C4-2B (cell line): Measurements from ENCODE around the gene TEX35.

Experiments used
- H3K27ac ChIP-seq: fragments of 450-650 bp; 2 replicates; pipeline ENCODE4 v1.5.1; 2017
- CTCF ChIP-seq: fragments of 450-650 bp; conservative IDR thresholded peaks from 2 replicates; pipeline ENCODE4 v1.5.1; 2017; ENCODE audit warnings: mild to moderate bottlenecking
- ZFX ChIP-seq: fragments of 450-650 bp; IDR thresholded peaks from 2 replicates; pipeline ENCODE4 v1.6.1; 2017

The TEX35 gene

GRCh38 chr1:178487070-178487615, 25.8 kb upstream of the TEX35 start:
- TF ChIP-seq ZFX (no peak), CTCF (no peak)
- H3K27ac ChIP-seq, result no peak overlapping the region

GRCh38 chr1:178488393-178488792, 24.5 kb upstream of the TEX35 start:
- no peak overlapping the region for H3K27ac ChIP-seq
- TF ChIP-seq ZFX, result no peak
- no peak for TF ChIP-seq CTCF

DNA sequence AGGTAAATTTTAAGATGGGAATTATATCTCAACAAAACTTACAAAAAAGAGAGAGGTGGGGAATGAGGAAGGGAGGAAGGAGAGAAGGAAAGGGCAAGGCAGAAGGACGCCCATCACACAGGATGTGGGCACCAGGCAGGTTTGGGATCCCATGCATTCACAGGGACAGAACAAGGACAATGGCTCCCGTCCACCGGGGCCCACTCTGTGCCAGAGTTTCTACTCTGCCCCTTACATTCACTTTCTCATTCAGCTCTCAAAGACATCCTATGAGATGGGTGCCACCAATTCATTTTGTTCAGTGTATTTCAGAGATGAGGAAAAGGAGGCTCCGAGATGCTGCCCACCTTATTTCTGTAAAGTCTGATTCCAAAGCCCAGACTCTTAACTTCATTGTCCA, 23.5 kb upstream of the TEX35 start:
- no peak for TF ChIP-seq ZFX
- TF ChIP-seq CTCF, result no peak
- H3K27ac ChIP-seq, result no peak overlapping the region

GRCh38 chr1:178490136-178490535, 22.8 kb upstream of the TEX35 start:
- no peak for TF ChIP-seq ZFX
- TF ChIP-seq CTCF, result no peak
- no peak overlapping the region for H3K27ac ChIP-seq

GRCh38 chr1:178490967-178491366, 21.9 kb upstream of the TEX35 start:
- no peak for TF ChIP-seq ZFX
- TF ChIP-seq CTCF, result no peak
- no peak overlapping the region for H3K27ac ChIP-seq

DNA sequence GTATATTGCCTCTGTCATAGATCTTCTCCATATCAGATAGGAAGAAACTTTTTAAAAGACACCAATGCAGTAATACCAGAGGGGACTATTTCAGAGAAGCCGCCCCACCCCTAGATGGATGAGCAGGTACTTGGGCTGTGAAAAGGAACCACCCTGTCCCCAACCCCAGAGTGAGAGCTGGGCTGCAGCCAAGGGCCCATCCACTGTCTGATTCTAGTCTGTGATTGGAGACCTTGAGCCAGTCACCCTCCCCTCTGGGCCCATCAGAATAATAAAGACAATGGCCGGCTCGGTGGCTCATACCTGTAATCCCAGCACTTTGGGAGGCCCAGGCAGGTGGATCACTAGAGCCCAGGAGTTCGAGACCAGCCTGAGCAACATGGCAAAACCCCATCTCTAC, 21.2 kb upstream of the TEX35 start:
- TF ChIP-seq ZFX (no peak), CTCF (no peak)
- no peak overlapping the region for H3K27ac ChIP-seq

- no peak overlapping the region for H3K27ac ChIP-seq
- no peak for TF ChIP-seq CTCF
- no peak for TF ChIP-seq ZFX
These were observed 20.6 kb upstream of the TEX35 start for GRCh38 chr1:178492341-178492740.
